ENCODE measurements around the gene PARL. TPM values are rescaled to one million over a fixed set of nuclear protein-coding genes. Genes with fewer than 3 reads are reported as not detected.
A peak's percentile ranks its signal among the peaks of the same experiment; 100 is the strongest.

Gene PARL
- total and polyA plus RNA-seq, 2 of the 8 experiments (the other 6 are each of a cell fraction or from before 2014, with no cell fraction given): 62.7 to 85.0 TPM

GRCh38 chr3:183884427-183885296, at the start of gene PARL (continued):
- TF ChIP-seq YY1 (IDR thresholded peaks at IDR 0.05; ENCODE audit: low read depth, low read length) (peak; percentile 91), KDM4A (IDR thresholded peaks at IDR 0.05; ENCODE audit: low read depth, low read length, severe bottlenecking) (peak; percentile 99), RAD21 (IDR thresholded peaks at IDR 0.05 in 1 of 2, conservative IDR thresholded peaks at IDR 0.05 in 1 of 2; ENCODE audit: low read depth in 2 of 2, low read length in 2 of 2) (peak; percentile 74 to 75), TBP (IDR thresholded peaks at IDR 0.05; ENCODE audit: low read depth, low read length) (peak; percentile 90), SIRT6 (IDR thresholded peaks at IDR 0.05; ENCODE audit: low read length) (no peak), MAFK (IDR thresholded peaks at IDR 0.05; ENCODE audit: low read depth, low read length) (no peak), SAP30 (IDR thresholded peaks at IDR 0.05; ENCODE audit: insufficient read depth, insufficient replicate concordance, low read length) (no peak), RBBP5 (IDR thresholded peaks at IDR 0.05; ENCODE audit: borderline replicate concordance, low read depth, low read length) (peak; percentile 97), EZH2 (IDR thresholded peaks at IDR 0.05; ENCODE audit: low read depth, low read length, severe bottlenecking) (no peak), SP1 (IDR thresholded peaks at IDR 0.05; ENCODE audit: low read depth, low read length) (no peak), POLR2A (IDR thresholded peaks at IDR 0.05; ENCODE audit: control extremely low read depth in 1 of 2, low read depth in 2 of 2, low read length in 2 of 2) (peak; percentile 66 to 97), KDM1A (IDR thresholded peaks at IDR 0.05; ENCODE audit: borderline replicate concordance, low read length) (no peak), RNF2 (IDR thresholded peaks at IDR 0.05; ENCODE audit: borderline replicate concordance, low read depth, low read length, missing control alignments, poor library complexity, severe bottlenecking) (no peak), TAF1 (IDR thresholded peaks at IDR 0.05; ENCODE audit: low read depth, low read length) (peak; percentile 96), CHD2 (IDR thresholded peaks at IDR 0.05; ENCODE audit: low read length) (peak; percentile 87), BACH1 (IDR thresholded peaks at IDR 0.05; ENCODE audit: low read length) (no peak), EGR1 (IDR thresholded peaks at IDR 0.05; ENCODE audit: borderline replicate concordance, low read depth, low read length) (peak; percentile 56; the same call in 1 of the 2 replicates), CBX5 (IDR thresholded peaks at IDR 0.05; ENCODE audit: low read depth, low read length) (no peak), SP4 (IDR thresholded peaks at IDR 0.05; ENCODE audit: low read length) (peak; percentile 25; the same call in 1 of the 2 replicates), SP2 (IDR thresholded peaks at IDR 0.05; ENCODE audit: low read length) (peak; percentile 55; the same call in 1 of the 2 replicates), FOSL1 (IDR thresholded peaks at IDR 0.05; ENCODE audit: insufficient read depth, low read depth, low read length) (no peak), HDAC2 (IDR thresholded peaks at IDR 0.05; ENCODE audit: borderline replicate concordance in 1 of 2, low read depth in 2 of 2, low read length in 2 of 2) (no peak; a peak in 1 of 4 replicates), ZNF274 (IDR thresholded peaks at IDR 0.05; ENCODE audit: borderline replicate concordance, extremely low read depth, low read length) (no peak), CEBPB (IDR thresholded peaks at IDR 0.05; ENCODE audit: low read depth, low read length) (no peak), CREB1 (IDR thresholded peaks at IDR 0.05) (peak; percentile 78)

Measured in H1 (cell line).